K562 (cell line): ENCODE results near the gene CLASP1. TPM values are rescaled to one million over a fixed set of nuclear protein-coding genes. Genes with fewer than 3 reads are reported as not detected.
A peak's percentile ranks its signal among the peaks of the same experiment; 100 is the strongest.

Source experiments
- BHLHE40 ChIP-seq: IDR thresholded peaks from 2 replicates; pipeline ENCODE4 v1.6.1; 2011; ENCODE audit warnings: low read length, improper control_type of control experiment
- CBFB ChIP-seq: sonication (generic); formaldehyde crosslinking; IDR thresholded peaks from 2 replicates; pipeline ENCODE4 v1.4.0; 2020; ENCODE audit warnings: mild to moderate bottlenecking, missing genetic modification reagents
- CLOCK ChIP-seq: fragments of 250-450 bp; sonication (Bioruptor Pico); IDR thresholded peaks from 2 replicates; pipeline ENCODE4 v1.4.0; 2020; ENCODE audit warnings: mild to moderate bottlenecking, moderate library complexity, borderline replicate concordance
- EP400 ChIP-seq: fragments of 450-650 bp; IDR thresholded peaks from 2 replicates; pipeline ENCODE4 v1.6.1; 2017; ENCODE audit warnings: antibody characterized with exemption, mild to moderate bottlenecking, moderate library complexity
- MTA1 ChIP-seq: fragments of 450-650 bp; IDR thresholded peaks from 2 replicates; pipeline ENCODE4 v1.6.1; 2017; ENCODE audit warnings: borderline replicate concordance
- SMC3 ChIP-seq: conservative IDR thresholded peaks from 2 replicates; pipeline ENCODE4 v1.6.1; 2011; ENCODE audit warnings: low read depth, low read length, improper control_type of control experiment; ENCODE audit not compliant: insufficient read depth
- TAF1 ChIP-seq: IDR thresholded peaks from 2 replicates; pipeline ENCODE4 v1.6.1; 2011; ENCODE audit warnings: mild to moderate bottlenecking, low read length, moderate library complexity; ENCODE audit not compliant: insufficient read depth, control insufficient read depth, severe bottlenecking; ENCODE audit errors: extremely low read depth
- TBP ChIP-seq: optimal IDR thresholded peaks from 2 replicates; pipeline ENCODE3; 2011; ENCODE audit warnings: low read depth, low read length, improper control_type of control experiment
- TRIM25 ChIP-seq: fragments of 450-650 bp; IDR thresholded peaks from 2 replicates; pipeline ENCODE4 v1.7.0; 2016; ENCODE audit warnings: borderline replicate concordance
- VEZF1 ChIP-seq: fragments of 200-800 bp; sonication (Bioruptor generic); IDR thresholded peaks from 2 replicates; pipeline ENCODE4 v1.6.1; 2017; ENCODE audit warnings: missing genetic modification characterization, missing compliant biosample characterization
- ZNF318 ChIP-seq, 2 experiments: fragments of 450-650 bp; IDR thresholded peaks; 2 replicates each; pipeline ENCODE4 v1.6.1; 2016; ENCODE audit warnings: mild to moderate bottlenecking in 2 of 2, borderline replicate concordance in 1 of 2, low read depth in 1 of 2, moderate library complexity in 1 of 2
- ZNF717 ChIP-seq: fragments of 250-450 bp; sonication (Bioruptor Pico); IDR thresholded peaks from 2 replicates; pipeline ENCODE4 v1.5.0; 2021
- polyA plus RNA-seq, 8 experiments: library from polyadenylated mRNA; depleted of rRNA in 4 of 8; stranded (reverse) in 5 of 8; unstranded in 3 of 8; fragments of >200 nt; fragmentation: Nextera tagmentation in 2 of 8; fragmentation: Illumina TruSeq in 1 of 8; extraction: Ambion mirVana in 2 of 8; extraction: Trizol in 1 of 8; gene quantifications; 2 replicates each; pipeline versions ENCODE4 v1.2.1 to v1.2.3, GENCODE V29; 2011 to 2014; ENCODE audit warnings: inconsistent platforms in 1 of 8, missing spikeins in 1 of 8
- total RNA-seq, 7 experiments: library from RNA; depleted of rRNA in 6 of 7; stranded (reverse); fragments of >200 nt in 6 of 7; fragmentation: Illumina TruSeq in 2 of 7; extraction: Trizol in 2 of 7; gene quantifications; 2 replicates each; pipeline versions ENCODE4 v1.2.1 to v1.2.3, GENCODE V29; 2011 to 2021; ENCODE audit warnings: low replicate concordance in 1 of 7

The CLASP1 gene
- total and polyA plus RNA-seq, 9 of the 15 experiments (the other 6 are each of a cell fraction or from before 2014, with no cell fraction given) = 1.7 to 40.3 (median 20.7) TPM

- TF ChIP-seq TAF1 = no peak
- peak; percentile 64 for TF ChIP-seq MTA1
- TF ChIP-seq ZNF318 (IDR thresholded peaks at IDR 0.05; ENCODE audit: borderline replicate concordance in 1 of 2, low read depth in 1 of 2) = no peak
- no peak for TF ChIP-seq ZNF717 (CRISPR knock-in tag)
- no peak for TF ChIP-seq TRIM25
- TF ChIP-seq CBFB (CRISPR knock-in tag) = no peak
- TF ChIP-seq BHLHE40 = no peak
- TF ChIP-seq VEZF1 (CRISPR knock-in tag) = peak; percentile 76
- TF ChIP-seq SMC3 = 0 out of 2 replicates have a peak, but pooled peaks have one; percentile 4
- TF ChIP-seq CLOCK (CRISPR knock-in tag) = no peak
- TF ChIP-seq EP400 = 0 out of 2 replicates have a peak, but pooled peaks have one; percentile 41
- no peak for TF ChIP-seq TBP
Measured at GRCh38 chr2:121524685-121525425, 124.4 kb downstream of the CLASP1 start (continued).
